GM12801 (cell line): ENCODE measurements around the gene MAP2K6.

ENCODE experiments used
- TF ChIP-seq, protein P1 (sequence below): IDR thresholded peaks from one replicate; pipeline ENCODE4 v1.5.1; 2011; ENCODE audit warnings: control low read depth; ENCODE audit not compliant: insufficient read length; ENCODE audit errors: extremely low read depth

MAP2K6 gene

DNA sequence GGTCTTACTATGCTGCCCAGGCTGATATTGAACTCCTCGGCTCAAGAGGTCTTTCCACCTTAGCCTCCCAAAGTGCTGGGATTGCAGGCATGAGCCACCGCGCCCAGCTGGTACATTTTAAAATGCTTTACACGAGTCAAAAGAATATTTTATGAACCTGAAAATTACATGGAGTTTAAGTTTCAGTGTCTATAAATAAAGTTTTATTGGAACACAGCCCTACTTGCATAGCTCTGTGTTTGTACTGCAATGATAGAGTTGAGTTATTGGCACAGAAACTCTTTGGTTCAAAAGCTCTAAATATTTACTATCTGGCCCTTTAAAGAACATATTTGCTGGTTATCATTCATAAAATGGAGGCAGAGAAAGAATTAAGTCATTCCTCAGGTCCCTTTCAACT lies 24.3 kb downstream of the MAP2K6 start:
- TF ChIP-seq, protein P1, sequence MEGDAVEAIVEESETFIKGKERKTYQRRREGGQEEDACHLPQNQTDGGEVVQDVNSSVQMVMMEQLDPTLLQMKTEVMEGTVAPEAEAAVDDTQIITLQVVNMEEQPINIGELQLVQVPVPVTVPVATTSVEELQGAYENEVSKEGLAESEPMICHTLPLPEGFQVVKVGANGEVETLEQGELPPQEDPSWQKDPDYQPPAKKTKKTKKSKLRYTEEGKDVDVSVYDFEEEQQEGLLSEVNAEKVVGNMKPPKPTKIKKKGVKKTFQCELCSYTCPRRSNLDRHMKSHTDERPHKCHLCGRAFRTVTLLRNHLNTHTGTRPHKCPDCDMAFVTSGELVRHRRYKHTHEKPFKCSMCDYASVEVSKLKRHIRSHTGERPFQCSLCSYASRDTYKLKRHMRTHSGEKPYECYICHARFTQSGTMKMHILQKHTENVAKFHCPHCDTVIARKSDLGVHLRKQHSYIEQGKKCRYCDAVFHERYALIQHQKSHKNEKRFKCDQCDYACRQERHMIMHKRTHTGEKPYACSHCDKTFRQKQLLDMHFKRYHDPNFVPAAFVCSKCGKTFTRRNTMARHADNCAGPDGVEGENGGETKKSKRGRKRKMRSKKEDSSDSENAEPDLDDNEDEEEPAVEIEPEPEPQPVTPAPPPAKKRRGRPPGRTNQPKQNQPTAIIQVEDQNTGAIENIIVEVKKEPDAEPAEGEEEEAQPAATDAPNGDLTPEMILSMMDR, result no peak

DNA sequence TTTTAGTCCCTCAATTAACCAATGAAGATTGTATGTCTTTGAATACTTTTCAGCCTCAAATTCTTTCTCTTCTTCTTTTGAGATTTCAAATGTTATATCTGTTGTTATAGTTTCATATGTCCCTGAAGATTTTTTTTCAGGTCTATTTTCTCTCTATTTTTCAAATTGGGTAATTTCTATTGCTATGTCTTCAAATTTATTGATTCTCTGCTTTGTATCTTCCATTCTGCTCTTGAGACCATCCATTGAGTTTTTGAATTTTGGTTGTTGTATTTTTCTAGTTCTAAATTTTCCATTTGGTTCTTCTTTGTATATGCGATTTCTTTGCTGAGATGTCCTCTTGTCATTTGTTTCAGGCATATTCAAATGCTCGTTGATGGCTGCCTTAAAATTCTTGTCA lies 26.7 kb downstream of the MAP2K6 start:
- TF ChIP-seq, protein P1, result no peak

DNA sequence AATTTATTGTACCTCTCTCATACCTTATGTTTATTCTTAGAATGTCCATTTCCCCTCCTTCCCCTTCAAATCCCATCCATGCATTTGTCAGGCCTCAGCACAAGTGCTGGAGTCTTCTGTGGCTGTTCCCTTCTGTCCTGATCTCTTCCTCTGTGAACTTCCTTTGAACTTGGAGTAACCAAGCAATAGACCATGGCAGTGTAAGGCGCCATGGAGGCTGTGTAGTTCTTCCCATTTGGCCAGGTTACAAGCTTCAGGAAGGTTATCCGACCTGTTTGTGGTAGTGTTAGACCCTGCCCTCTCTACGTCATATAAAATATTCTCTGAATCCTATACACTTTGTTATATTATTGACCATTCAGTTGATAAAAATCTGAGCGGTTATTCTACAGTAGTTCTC lies 28.6 kb downstream of the MAP2K6 start:
- TF ChIP-seq, protein P1, result no peak

DNA sequence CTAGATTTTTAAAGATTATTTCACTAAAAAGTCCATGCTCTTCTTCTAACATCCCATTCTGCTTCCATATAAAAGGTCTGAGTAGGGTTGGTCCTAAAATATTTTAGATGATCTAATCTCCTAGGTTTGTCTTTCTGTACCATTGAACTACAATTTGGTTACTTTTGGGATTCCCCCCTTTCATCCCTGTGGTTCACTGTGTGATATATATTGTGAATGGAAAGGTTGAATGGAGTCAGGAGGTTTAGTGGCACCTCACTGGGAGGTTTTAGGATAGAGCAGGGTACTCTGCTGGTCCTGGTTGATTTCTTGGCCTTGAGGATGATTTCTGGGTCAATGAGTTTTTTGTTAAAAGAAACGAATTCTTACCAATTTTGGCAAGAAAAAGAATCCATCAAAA lies 29.5 kb downstream of the MAP2K6 start:
- TF ChIP-seq, protein P1, result no peak

DNA sequence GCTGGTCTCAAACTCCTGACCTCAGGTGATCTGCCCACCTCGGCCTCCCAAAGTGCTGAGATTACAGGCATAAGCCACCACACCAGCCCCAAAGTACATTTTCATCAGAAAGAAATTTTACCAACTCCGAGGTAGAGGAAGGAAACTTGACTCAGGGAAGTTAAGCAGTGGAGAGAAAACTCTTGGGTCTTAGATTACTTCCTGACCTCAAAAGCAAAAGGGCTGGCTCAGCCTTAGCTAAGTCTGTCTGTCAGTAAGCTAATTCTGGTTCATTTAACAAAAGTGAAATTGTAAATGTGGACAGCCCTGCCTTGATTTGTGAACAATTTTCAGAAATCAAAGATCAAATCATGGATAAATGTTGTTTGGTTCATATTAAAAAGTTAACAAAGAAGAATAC lies 30.6 kb downstream of the MAP2K6 start:
- TF ChIP-seq, protein P1, result no peak

DNA sequence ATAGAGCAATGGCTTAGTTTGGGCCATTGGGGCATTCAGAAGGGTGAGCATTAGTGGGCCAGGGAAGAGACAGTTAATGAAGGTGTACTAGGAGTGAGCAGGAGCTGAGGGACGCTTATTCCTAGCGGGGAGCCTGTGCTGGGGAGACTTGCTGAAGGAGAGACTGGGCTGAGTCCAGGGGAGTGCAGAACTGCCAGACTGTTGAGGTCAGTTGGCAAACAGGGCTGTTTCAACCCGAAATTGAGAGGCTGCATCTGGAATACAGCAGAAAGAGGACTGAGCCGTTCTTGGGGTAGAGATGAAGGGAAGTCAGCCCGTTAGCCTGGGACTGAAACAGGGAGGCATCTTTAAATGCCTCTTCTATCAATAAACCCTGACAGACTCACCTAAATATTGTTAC lies 33.2 kb downstream of the MAP2K6 start:
- TF ChIP-seq, protein P1, result no peak

DNA sequence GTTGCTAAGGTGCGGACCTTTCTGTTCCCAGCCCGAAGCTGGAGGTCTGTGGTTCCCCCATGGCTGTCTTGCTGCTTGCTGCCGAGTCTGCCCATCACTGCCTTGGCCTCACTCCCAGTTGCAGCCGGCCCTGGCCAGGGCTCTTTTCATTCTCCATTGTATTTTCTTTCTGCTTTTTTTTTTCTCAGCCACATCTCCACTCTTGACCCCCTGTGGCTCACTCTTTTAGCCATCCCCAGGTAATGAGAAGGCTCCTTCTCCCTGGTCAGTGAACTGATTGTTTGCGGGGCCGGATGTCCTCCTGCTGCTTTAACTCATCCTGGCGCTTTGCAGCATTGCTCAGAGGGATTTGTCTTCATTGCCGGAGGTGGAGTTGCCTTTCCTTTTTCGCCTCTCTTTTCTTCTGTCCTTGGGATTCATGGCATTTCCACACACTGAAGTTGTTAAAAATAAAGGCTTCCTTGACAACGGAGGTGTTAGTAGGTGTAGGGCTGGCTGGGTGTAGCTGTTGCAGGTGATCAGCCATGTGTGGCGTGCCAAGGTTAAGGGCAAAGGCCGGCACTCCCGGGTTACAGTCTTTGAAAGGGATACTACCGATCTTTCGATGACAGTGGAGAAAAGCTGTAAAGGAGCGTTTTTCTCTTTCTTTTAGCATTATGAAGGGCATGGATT lies 34.1 kb downstream of the MAP2K6 start:
- TF ChIP-seq, protein P1, result no peak
